ENCODE data around the gene IGSF9.

GRCh38 chr1:159951551-159951950, 6.1 kb upstream of the IGSF9 start:
- TF ChIP-seq, protein P1, sequence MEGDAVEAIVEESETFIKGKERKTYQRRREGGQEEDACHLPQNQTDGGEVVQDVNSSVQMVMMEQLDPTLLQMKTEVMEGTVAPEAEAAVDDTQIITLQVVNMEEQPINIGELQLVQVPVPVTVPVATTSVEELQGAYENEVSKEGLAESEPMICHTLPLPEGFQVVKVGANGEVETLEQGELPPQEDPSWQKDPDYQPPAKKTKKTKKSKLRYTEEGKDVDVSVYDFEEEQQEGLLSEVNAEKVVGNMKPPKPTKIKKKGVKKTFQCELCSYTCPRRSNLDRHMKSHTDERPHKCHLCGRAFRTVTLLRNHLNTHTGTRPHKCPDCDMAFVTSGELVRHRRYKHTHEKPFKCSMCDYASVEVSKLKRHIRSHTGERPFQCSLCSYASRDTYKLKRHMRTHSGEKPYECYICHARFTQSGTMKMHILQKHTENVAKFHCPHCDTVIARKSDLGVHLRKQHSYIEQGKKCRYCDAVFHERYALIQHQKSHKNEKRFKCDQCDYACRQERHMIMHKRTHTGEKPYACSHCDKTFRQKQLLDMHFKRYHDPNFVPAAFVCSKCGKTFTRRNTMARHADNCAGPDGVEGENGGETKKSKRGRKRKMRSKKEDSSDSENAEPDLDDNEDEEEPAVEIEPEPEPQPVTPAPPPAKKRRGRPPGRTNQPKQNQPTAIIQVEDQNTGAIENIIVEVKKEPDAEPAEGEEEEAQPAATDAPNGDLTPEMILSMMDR (IDR thresholded peaks at IDR 0.05) = no peak
- TF ChIP-seq POLR2A (IDR thresholded peaks at IDR 0.05) = no peak
- no peak for TF ChIP-seq POLR2AphosphoS5 (IDR thresholded peaks at IDR 0.05)

Data from stomach (tissue), 4 donors.